Activated CD8-positive, alpha-beta memory T cell treated with anti-CD3 and anti-CD28 coated beads, Interleukin-2, amount 50 U/mL, for 1 hour (primary cell): ENCODE results near the gene SV2A.
"Not testable (repeated sequence)": the region's sequence is repeated elsewhere in the genome, so short reads cannot be mapped to it uniquely, and the experiment has no call there.

ENCODE experiments used
- DNase-seq: peaks from one replicate; pipeline ENCODE4 v3.0.0-alpha.2; 2020; ENCODE audit errors: extremely low read depth

Gene SV2A

GRCh38 chr1:149928401-149928724 is 10.7 kb upstream of the SV2A start:
- DNase-seq, result no peak

- DNase-seq, result peak; percentile 80
Measured at GRCh38 chr1:149927563-149928400, 10.1 kb upstream of the SV2A start, which contains the start of gene SF3B4. Gene SF3B4 (minus strand): TSS chr1:149927803. CDS start chr1:149927759, 44 bp downstream.

DNA sequence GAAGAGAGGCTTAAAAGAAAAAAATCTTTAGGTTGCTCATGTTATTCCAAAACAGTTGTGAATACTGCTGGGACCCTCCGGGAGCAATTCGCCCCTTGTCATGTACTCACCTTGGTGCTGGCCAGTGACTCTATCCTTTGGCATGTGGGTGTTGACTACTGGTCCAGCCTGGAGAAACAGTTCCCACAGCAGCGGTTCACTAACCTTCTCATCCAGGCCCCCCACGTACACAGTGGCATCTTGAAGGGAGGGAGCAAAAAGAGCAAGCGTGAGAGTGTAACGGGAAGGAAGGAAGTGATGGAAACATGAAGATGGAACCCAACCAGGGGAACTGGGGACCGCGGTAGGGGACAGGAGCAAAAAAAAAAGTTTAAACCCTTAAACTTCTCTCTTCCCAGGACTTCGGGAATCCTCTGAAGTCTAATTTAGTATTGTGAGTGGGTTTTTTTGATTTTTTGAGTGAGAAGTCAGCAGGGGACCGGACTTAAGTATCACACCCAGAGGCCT is 9.5 kb upstream of the SV2A start:
- no peak for DNase-seq

DNA sequence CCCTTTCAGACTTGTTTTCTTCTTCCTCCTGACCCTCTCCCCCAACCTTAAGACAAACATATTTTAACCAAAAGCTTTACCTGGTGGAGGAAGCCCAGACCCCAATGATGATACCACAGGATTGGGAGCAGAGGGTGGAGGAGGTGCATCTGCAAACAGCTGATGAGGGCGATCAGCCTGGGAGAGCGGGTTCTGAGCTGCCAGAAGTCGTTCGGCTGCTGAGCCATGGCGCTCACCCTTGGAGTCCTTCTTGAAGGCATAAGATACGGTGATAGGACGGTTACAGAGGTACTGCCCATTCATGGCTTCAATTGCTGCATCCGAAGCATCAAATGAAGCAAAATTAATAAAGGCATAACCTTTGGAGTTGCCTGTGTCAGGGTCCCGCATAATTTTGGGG is 8.7 kb upstream of the SV2A start:
- DNase-seq, result no peak

DNA sequence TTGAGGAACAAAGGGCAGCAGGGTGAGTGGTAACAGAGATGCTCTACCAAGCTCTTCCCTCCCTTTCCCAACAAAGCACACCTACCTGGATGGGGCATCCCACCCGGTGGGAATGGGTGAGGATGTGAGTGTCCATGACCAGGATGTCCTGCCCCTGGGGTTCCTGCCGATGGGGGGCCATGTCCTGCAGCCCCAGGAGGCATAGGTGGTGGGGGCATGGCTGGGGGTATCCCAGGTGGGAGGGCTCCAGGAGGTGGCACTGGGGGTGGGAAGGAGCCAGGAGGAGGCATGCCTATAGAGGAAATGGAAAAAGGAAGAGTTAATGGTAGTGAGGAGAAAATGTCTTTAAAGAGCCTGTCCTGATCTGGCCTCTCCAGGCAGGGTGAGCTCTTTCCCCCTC is 8.1 kb upstream of the SV2A start:
- no peak for DNase-seq

- DNase-seq, result no peak
Measured at GRCh38 chr1:149925345-149925744, 7.7 kb upstream of the SV2A start.

DNA sequence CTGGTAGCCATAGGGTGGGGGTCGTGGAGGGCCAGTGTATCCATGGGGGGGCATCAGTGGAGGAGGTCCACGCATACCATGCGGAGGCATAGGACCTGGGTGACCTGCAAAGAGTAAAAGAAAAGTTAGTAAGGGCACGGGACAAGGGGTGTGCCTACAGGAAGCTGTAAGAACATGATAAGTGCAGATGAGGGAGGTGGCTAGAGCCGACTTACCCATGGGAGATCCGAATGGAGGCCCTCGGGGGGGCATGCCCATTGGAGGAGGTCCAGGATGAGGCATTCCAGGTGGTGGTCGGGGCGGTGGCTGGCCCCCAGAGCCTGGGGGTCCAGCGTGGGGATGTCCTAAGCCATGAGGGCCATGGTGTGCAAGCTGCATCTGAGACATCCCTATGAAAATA is 6.0 kb upstream of the SV2A start:
- DNase-seq, result no peak

GRCh38 chr1:149916898-149917252 is 769 bp downstream of the SV2A start:
- no peak for DNase-seq

GRCh38 chr1:149916193-149916897 is 1.3 kb downstream of the SV2A start:
- no peak for DNase-seq

GRCh38 chr1:149915429-149916192 is 2.0 kb downstream of the SV2A start:
- no peak for DNase-seq

DNA sequence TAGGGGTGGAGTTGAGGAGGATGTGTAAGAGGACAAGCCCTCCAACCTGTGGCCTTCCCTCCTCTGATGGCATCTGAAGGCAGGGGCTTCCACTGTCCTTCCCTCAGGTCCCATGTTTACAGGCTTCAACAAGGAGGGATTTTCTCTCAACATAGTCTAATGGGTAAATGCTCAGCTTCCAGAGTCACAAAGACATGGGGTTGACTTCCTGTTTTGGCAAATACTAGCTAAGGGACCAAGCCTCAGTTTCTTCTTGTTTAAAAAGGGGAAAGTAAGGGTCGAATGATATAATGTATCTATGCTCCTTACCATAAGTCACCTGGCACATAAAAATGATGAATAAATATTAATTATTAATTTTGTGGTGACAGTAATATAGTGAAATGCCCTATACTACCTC is 3.1 kb downstream of the SV2A start:
- no peak for DNase-seq

GRCh38 chr1:149906570-149907075 is 11.0 kb downstream of the SV2A start:
- no peak for DNase-seq

- DNase-seq, result no peak
Measured at GRCh38 chr1:149903836-149904491, 13.7 kb downstream of the SV2A start.

DNA sequence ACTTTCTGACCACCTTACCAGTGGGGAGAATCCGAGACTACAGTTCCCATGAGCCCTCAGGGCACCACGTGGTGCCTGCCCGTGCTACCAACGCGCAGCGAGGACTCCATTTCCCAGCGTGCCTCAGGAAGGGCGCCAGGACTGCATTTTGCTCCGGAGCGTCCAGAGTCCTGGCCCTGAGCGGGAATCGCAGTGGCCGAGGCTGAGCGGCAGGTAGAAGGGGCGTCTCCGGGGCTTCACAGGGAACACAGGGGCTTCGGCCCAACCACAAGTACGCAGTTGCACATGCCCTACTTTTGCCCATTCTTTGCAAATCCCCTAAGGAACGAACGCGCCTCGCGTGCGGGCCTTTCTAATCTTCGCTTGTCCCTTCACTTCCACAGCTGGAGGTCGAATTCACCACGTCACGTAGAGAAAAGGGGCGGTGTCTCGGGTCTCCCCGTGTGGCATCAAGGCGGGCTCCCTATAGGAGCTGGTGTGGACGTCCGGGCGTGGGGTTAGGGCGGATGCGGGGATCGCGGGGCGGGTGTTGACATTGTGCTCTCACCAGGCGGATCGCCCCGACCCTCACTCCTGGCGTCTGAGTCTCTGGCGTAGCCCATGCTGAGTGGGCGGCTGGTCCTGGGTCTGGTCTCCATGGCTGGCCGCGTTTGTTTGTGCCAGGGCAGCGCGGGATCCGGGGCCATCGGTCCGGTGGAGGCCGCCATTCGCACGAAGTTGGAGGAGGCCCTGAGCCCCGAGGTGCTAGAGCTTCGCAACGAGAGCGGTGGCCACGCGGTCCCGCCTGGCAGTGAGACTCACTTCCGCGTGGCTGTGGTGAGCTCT is 18.0 kb downstream of the SV2A start, which contains the start of gene BOLA1:
TSS of gene BOLA1 (plus strand) at position 109 of the 825 bp plus-strand sequence. CDS start at position 601, 492 bp downstream.
- no peak for DNase-seq

DNA sequence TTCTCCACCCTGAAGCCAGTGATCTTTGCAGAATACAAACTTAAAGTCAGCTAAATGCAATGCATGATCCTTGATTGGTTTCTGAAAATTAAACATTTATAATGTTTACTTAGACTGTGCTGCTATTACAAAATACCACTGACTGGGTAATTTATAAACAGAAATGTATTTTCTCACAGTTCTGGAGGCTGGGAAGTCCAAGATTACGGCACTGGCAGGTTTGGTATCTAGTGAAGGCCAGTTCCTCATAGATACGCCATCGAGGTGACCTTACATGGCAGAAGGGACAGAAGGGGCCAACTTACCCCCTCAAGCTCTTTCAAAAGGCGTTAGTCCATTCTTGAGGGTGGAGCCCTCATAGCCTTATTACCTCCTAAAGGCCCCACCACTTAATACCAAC is 21.1 kb downstream of the SV2A start:
- DNase-seq, result no peak

DNA sequence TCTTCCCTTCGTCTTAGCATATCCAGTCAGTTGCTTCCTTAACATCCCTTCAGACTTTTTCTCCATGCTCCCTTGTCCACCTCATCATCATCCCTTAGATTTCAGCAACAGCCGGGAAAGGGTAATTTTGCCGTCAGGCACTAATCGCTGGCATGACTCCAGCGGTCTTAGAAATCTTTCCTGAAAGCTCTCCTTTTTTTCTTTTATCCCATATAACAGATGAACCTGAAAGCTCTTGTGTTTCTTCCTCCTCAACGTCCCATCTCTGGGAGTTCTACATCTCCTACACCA is 28.7 kb downstream of the SV2A start:
- no peak for DNase-seq

GRCh38 chr1:149888247-149888998 is 29.2 kb downstream of the SV2A start:
- no peak for DNase-seq

- DNase-seq, result peak; percentile 74
Measured at GRCh38 chr1:149887456-149888246, 30.0 kb downstream of the SV2A start.

DNA sequence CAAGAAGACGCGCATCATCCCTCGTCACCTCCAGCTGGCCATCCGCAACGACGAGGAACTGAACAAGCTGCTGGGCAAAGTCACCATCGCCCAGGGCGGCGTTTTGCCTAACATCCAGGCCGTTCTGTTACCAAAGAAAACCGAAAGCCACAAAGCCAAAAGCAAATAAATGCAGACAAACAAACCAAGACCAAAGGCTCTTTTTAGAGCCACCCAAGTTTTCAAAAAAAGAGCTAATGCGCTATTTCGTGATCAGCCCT is 30.5 kb downstream of the SV2A start:
- DNase-seq, result not testable (repeated sequence)
